WTC11 (cell line): ENCODE data around the gene HAND1. TPM values are rescaled to one million over a fixed set of nuclear protein-coding genes. Genes with fewer than 3 reads are reported as not detected.
A peak's percentile ranks its signal among the peaks of the same experiment; 100 is the strongest.

ENCODE experiments used
- ATAC-seq: fragments of 200-7000 bp; cut with Tn5 transposase; 2 replicates; pipeline ENCODE4 v1.10.0; 2021; ENCODE audit warnings: mild to moderate bottlenecking, moderate library complexity
- CTCF ChIA-PET: fragments of 300-600 bp; sonication (Branson Sonifier 250); formaldehyde crosslinking; loops from one replicate; lab custom pipeline; 2021; ENCODE audit warnings: antibody characterized with exemption; lab: Charles Lee
- POLR2A ChIA-PET: fragments of 350-600 bp; sonication (Branson Sonifier 250); formaldehyde crosslinking; loops from one replicate; lab custom pipeline; 2021; ENCODE audit warnings: antibody characterized with exemption; lab: Charles Lee
- DNase-seq: peaks from one replicate; pipeline ENCODE4 v3.0.0; 2021; ENCODE audit warnings: low spot score
- H3K27ac Mint-ChIP-seq: 2 replicates; pipeline ENCODE4 v1.8.0; 2021; ENCODE audit warnings: mixed read lengths
- H3K27me3 Mint-ChIP-seq: 2 replicates; pipeline ENCODE4 v1.8.0; 2021; ENCODE audit warnings: low read depth, mild to moderate bottlenecking, moderate library complexity, mixed read lengths
- H3K36me3 Mint-ChIP-seq: 2 replicates; pipeline ENCODE4 v1.8.0; 2021; ENCODE audit warnings: mixed read lengths
- H3K4me1 Mint-ChIP-seq: 2 replicates; pipeline ENCODE4 v1.8.0; 2022; ENCODE audit warnings: mixed read lengths
- H3K4me3 Mint-ChIP-seq: 2 replicates; pipeline ENCODE4 v1.8.0; 2021; ENCODE audit warnings: mild to moderate bottlenecking, moderate library complexity, mixed read lengths
- H3K9me3 Mint-ChIP-seq: 2 replicates; pipeline ENCODE4 v1.8.0; 2021; ENCODE audit warnings: mixed read lengths
- ATF2 ChIP-seq: sonication (generic); formaldehyde crosslinking; IDR thresholded peaks from 2 replicates; pipeline ENCODE4 v1.8.1; 2022; ENCODE audit warnings: low read depth, missing genetic modification reagents, borderline replicate concordance
- CBFB ChIP-seq: sonication (generic); formaldehyde crosslinking; IDR thresholded peaks from 2 replicates; pipeline ENCODE4 v1.8.1; 2022; ENCODE audit warnings: mild to moderate bottlenecking, low read depth, missing genetic modification reagents
- CREB1 ChIP-seq: sonication (generic); formaldehyde crosslinking; IDR thresholded peaks from 2 replicates; pipeline ENCODE4 v1.8.0; 2023; ENCODE audit warnings: mild to moderate bottlenecking, missing genetic modification reagents
- ELF4 ChIP-seq: sonication (generic); formaldehyde crosslinking; IDR thresholded peaks from 2 replicates; pipeline ENCODE4 v1.8.1; 2022; ENCODE audit warnings: low read depth, mild to moderate bottlenecking, moderate library complexity, missing genetic modification reagents
- ETV6 ChIP-seq: sonication (generic); formaldehyde crosslinking; IDR thresholded peaks from 2 replicates; pipeline ENCODE4 v1.8.1; 2022; ENCODE audit warnings: mild to moderate bottlenecking, missing genetic modification reagents
- IRF2 ChIP-seq: sonication (generic); formaldehyde crosslinking; IDR thresholded peaks from 2 replicates; pipeline ENCODE4 v1.8.0; 2022; ENCODE audit warnings: low read depth, missing genetic modification reagents, borderline replicate concordance
- NFATC4 ChIP-seq: fragments of 250-450 bp; sonication (Bioruptor Pico); IDR thresholded peaks from 2 replicates; pipeline ENCODE4 v1.9.0; 2021; ENCODE audit warnings: mild to moderate bottlenecking
- NFE2L1 ChIP-seq: sonication (generic); formaldehyde crosslinking; IDR thresholded peaks from 2 replicates; pipeline ENCODE4 v1.8.1; 2023; ENCODE audit warnings: missing genetic modification reagents
- NR2C2 ChIP-seq: sonication (generic); formaldehyde crosslinking; IDR thresholded peaks from 2 replicates; pipeline ENCODE4 v1.8.0; 2022; ENCODE audit warnings: mild to moderate bottlenecking, missing genetic modification reagents
- SMAD4 ChIP-seq: sonication (generic); formaldehyde crosslinking; IDR thresholded peaks from 2 replicates; pipeline ENCODE4 v1.8.0; 2022; ENCODE audit warnings: mild to moderate bottlenecking, missing genetic modification reagents
- ZBTB43 ChIP-seq: sonication (generic); formaldehyde crosslinking; IDR thresholded peaks from 2 replicates; pipeline ENCODE4 v1.8.1; 2023; ENCODE audit warnings: mild to moderate bottlenecking, missing genetic modification reagents
- ZNF138 ChIP-seq: sonication (generic); formaldehyde crosslinking; conservative IDR thresholded peaks from 2 replicates; pipeline ENCODE4 v1.8.1; 2022; ENCODE audit warnings: mild to moderate bottlenecking, moderate library complexity, missing genetic modification reagents
- ZNF219 ChIP-seq: sonication (generic); formaldehyde crosslinking; IDR thresholded peaks from 2 replicates; pipeline ENCODE4 v1.8.0; 2023; ENCODE audit warnings: missing genetic modification reagents, mild to moderate bottlenecking, borderline replicate concordance
- ZNF423 ChIP-seq: fragments of 250-450 bp; sonication (Bioruptor Pico); IDR thresholded peaks from 2 replicates; pipeline ENCODE4 v2.1.2; 2022; ENCODE audit warnings: mild to moderate bottlenecking, moderate library complexity
- ZNF512 ChIP-seq: sonication (generic); formaldehyde crosslinking; IDR thresholded peaks from 2 replicates; pipeline ENCODE4 v1.8.1; 2022; ENCODE audit warnings: missing genetic modification reagents, borderline replicate concordance
- total RNA-seq: library from RNA; stranded (reverse); gene quantifications from 3 replicates; pipeline ENCODE4 v1.2.3, GENCODE V29; 2021
- TF ChIP-seq, protein P1 (sequence below): sonication (generic); formaldehyde crosslinking; IDR thresholded peaks from 2 replicates; pipeline ENCODE4 v1.8.1; 2023; ENCODE audit warnings: mild to moderate bottlenecking, missing genetic modification reagents, borderline replicate concordance
- TF ChIP-seq, protein P2 (sequence below): fragments of 250-450 bp; sonication (Bioruptor Pico); IDR thresholded peaks from 2 replicates; pipeline ENCODE4 v2.1.2; 2022; ENCODE audit warnings: mild to moderate bottlenecking, moderate library complexity

Gene HAND1
- total RNA-seq, 1 experiment from 2014 or later = not detected

- ChIA-PET POLR2A (no interaction called here), CTCF (interaction anchor here (0.6 to 1.3 kb wide), 3 partner anchors 13 to 202 kb away, joined by 3 to 5 read pairs (median 3); no protein-coding TSS in a partner anchor)
- Mint-ChIP-seq H3K27me3 (peaks cover 100% of the 10 kb centered on the region), H3K27ac (no peak overlapping the region), H3K4me1 (peaks cover 75% of the 10 kb centered on the region), H3K4me3 (peak overlapping the region; percentile 18; the same call in 1 of the 2 replicates), H3K36me3 (no peaks in the 10 kb centered on the region), H3K9me3 (no peaks in the 10 kb centered on the region)
- DNase-seq (no peak), ATAC-seq (no peak)
- TF ChIP-seq NFATC4 (CRISPR knock-in tag) = no peak
- no peak for TF ChIP-seq ATF2
- TF ChIP-seq ZNF138 (CRISPR knock-in tag) = no peak
- no peak for TF ChIP-seq CBFB (CRISPR knock-in tag)
- TF ChIP-seq NR2C2 (CRISPR knock-in tag) = no peak
- TF ChIP-seq ETV6 (CRISPR knock-in tag) = no peak
- TF ChIP-seq NFE2L1 (CRISPR knock-in tag) = no peak
- TF ChIP-seq IRF2 (CRISPR knock-in tag) = no peak
- no peak for TF ChIP-seq SMAD4 (CRISPR knock-in tag)
- no peak for TF ChIP-seq ZNF219 (CRISPR knock-in tag)
- no peak for TF ChIP-seq ZBTB43 (CRISPR knock-in tag)
- TF ChIP-seq ZNF512 (CRISPR knock-in tag) = no peak
- no peak for TF ChIP-seq ELF4 (CRISPR knock-in tag)
- TF ChIP-seq, protein P1, sequence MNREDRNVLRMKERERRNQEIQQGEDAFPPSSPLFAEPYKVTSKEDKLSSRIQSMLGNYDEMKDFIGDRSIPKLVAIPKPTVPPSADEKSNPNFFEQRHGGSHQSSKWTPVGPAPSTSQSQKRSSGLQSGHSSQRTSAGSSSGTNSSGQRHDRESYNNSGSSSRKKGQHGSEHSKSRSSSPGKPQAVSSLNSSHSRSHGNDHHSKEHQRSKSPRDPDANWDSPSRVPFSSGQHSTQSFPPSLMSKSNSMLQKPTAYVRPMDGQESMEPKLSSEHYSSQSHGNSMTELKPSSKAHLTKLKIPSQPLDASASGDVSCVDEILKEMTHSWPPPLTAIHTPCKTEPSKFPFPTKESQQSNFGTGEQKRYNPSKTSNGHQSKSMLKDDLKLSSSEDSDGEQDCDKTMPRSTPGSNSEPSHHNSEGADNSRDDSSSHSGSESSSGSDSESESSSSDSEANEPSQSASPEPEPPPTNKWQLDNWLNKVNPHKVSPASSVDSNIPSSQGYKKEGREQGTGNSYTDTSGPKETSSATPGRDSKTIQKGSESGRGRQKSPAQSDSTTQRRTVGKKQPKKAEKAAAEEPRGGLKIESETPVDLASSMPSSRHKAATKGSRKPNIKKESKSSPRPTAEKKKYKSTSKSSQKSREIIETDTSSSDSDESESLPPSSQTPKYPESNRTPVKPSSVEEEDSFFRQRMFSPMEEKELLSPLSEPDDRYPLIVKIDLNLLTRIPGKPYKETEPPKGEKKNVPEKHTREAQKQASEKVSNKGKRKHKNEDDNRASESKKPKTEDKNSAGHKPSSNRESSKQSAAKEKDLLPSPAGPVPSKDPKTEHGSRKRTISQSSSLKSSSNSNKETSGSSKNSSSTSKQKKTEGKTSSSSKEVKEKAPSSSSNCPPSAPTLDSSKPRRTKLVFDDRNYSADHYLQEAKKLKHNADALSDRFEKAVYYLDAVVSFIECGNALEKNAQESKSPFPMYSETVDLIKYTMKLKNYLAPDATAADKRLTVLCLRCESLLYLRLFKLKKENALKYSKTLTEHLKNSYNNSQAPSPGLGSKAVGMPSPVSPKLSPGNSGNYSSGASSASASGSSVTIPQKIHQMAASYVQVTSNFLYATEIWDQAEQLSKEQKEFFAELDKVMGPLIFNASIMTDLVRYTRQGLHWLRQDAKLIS (CRISPR knock-in tag) = no peak
- no peak for TF ChIP-seq CREB1 (CRISPR knock-in tag)
Observed at GRCh38 chr5:154480847-154481246, 2.8 kb upstream of the HAND1 start.

- CTCF ChIA-PET = interaction anchor here (4.2 kb wide), 1 partner anchor 12 kb away, joined by 26 read pairs; no protein-coding TSS in a partner anchor
- DNase-seq = peak; percentile 35
- H3K9me3 Mint-ChIP-seq = no peaks in the 10 kb centered on the region
- ATAC-seq = no peak
- peak overlapping the region; percentile 63 for H3K4me3 Mint-ChIP-seq
- no peak overlapping the region for H3K27ac Mint-ChIP-seq
- H3K27me3 Mint-ChIP-seq = peaks cover 100% of the 10 kb centered on the region
- POLR2A ChIA-PET = no interaction called here
- TF ChIP-seq ZNF423 (CRISPR knock-in tag) = 0 out of 2 replicates have a peak, but pooled peaks have one; percentile 70
- TF ChIP-seq, protein P2, sequence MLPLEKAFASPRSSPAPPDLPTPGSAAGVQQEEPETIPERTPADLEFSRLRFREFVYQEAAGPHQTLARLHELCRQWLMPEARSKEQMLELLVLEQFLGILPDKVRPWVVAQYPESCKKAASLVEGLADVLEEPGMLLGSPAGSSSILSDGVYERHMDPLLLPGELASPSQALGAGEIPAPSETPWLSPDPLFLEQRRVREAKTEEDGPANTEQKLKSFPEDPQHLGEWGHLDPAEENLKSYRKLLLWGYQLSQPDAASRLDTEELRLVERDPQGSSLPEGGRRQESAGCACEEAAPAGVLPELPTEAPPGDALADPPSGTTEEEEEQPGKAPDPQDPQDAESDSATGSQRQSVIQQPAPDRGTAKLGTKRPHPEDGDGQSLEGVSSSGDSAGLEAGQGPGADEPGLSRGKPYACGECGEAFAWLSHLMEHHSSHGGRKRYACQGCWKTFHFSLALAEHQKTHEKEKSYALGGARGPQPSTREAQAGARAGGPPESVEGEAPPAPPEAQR (CRISPR knock-in tag) = no peak
- TF ChIP-seq, all 79 proteins: peak for 1
- H3K4me1 Mint-ChIP-seq = peaks cover 73% of the 10 kb centered on the region
- no peaks in the 10 kb centered on the region for H3K36me3 Mint-ChIP-seq
Observed at GRCh38 chr5:154479944-154480750, 2.1 kb upstream of the HAND1 start.
